Adipocyte (in vitro differentiated cells): ENCODE results near the gene MUC4.
"Not testable (repeated sequence)": the region's sequence is repeated elsewhere in the genome, so short reads cannot be mapped to it uniquely, and the experiment has no call there.

Source experiments
- DNase-seq: peaks from one replicate; pipeline ENCODE4 v3.0.0-alpha.2; 2015; ENCODE audit warnings: low read depth
- H3K27me3 ChIP-seq: replicated peaks from 2 replicates; pipeline ENCODE4 v1.7.0; 2013; ENCODE audit warnings: mild to moderate bottlenecking, low read length, moderate library complexity; ENCODE audit not compliant: control insufficient read depth, insufficient read depth
- H3K36me3 ChIP-seq: 2 replicates; pipeline ENCODE4 v1.7.0; 2013; ENCODE audit warnings: low read length, mild to moderate bottlenecking, moderate library complexity; ENCODE audit not compliant: control insufficient read depth, insufficient read depth, severe bottlenecking
- H3K4me1 ChIP-seq: 2 replicates; pipeline ENCODE4 v1.7.0; 2013; ENCODE audit warnings: mild to moderate bottlenecking, low read length, moderate library complexity; ENCODE audit not compliant: control insufficient read depth, insufficient read depth
- H3K4me3 ChIP-seq: 2 replicates; pipeline ENCODE4 v1.7.0; 2013; ENCODE audit warnings: mild to moderate bottlenecking, low read length, moderate library complexity
- H3K9ac ChIP-seq: 2 replicates; pipeline ENCODE4 v1.7.0; 2013; ENCODE audit warnings: mild to moderate bottlenecking, low read length, moderate library complexity
- H3K9me3 ChIP-seq: 2 replicates; pipeline ENCODE4 v1.7.0; 2013; ENCODE audit warnings: mild to moderate bottlenecking, low read length, moderate library complexity; ENCODE audit not compliant: control insufficient read depth

The MUC4 gene

GRCh38 chr3:195754141-195754540 lies 57.6 kb downstream of the MUC4 start:
- no peak overlapping the region for H3K9ac ChIP-seq
- DNase-seq, result no peak
- no peaks in the 10 kb centered on the region for H3K9me3 ChIP-seq
- no peak overlapping the region for H3K4me3 ChIP-seq
- no peaks in the 10 kb centered on the region for H3K36me3 ChIP-seq
- H3K27me3 ChIP-seq, result peaks cover 45% of the 10 kb centered on the region
- peaks cover 11% of the 10 kb centered on the region for H3K4me1 ChIP-seq

DNA sequence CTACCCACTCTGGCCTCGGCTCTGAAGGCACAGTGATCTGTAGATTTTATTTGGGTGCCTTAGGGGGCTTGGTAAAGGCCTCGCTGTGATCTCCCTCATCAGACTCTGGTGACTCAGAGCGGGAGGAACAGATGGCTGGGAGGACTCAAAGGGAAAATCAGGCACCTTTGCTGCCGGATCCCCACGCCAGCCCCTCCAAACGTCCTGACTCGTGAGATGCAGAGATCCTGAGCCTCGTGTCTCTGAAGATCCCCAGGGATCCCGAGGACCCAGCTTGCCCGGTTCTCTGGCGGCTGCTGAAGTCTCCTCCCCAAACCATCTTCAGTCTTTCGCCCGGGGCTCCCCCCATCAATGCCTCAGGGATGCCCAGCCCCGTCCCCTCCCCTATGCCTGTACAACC lies 58.1 kb downstream of the MUC4 start:
- no peak overlapping the region for H3K9ac ChIP-seq
- peaks cover 11% of the 10 kb centered on the region for H3K4me1 ChIP-seq
- no peak overlapping the region for H3K4me3 ChIP-seq
- H3K9me3 ChIP-seq, result no peaks in the 10 kb centered on the region
- H3K36me3 ChIP-seq, result no peaks in the 10 kb centered on the region
- H3K27me3 ChIP-seq, result peaks cover 45% of the 10 kb centered on the region
- no peak for DNase-seq

- Histone ChIP-seq H3K4me3 (no peak overlapping the region), H3K27me3 (peaks cover 47% of the 10 kb centered on the region), H3K36me3 (no peaks in the 10 kb centered on the region), H3K9ac (no peak overlapping the region), H3K9me3 (no peaks in the 10 kb centered on the region), H3K4me1 (peaks cover 11% of the 10 kb centered on the region)
- DNase-seq, result no peak
These were observed 59.0 kb downstream of the MUC4 start for GRCh38 chr3:195752546-195753331.

- Histone ChIP-seq H3K4me1 (peaks cover 11% of the 10 kb centered on the region), H3K4me3 (no peak overlapping the region), H3K27me3 (peaks cover 41% of the 10 kb centered on the region), H3K36me3 (no peaks in the 10 kb centered on the region), H3K9ac (no peak overlapping the region), H3K9me3 (no peaks in the 10 kb centered on the region)
- no peak for DNase-seq
These were observed 59.7 kb downstream of the MUC4 start for GRCh38 chr3:195752066-195752465.

GRCh38 chr3:195751560-195751959 lies 60.2 kb downstream of the MUC4 start:
- Histone ChIP-seq H3K4me1 (peaks cover 11% of the 10 kb centered on the region), H3K27me3 (peaks cover 36% of the 10 kb centered on the region), H3K9ac (no peak overlapping the region), H3K36me3 (no peaks in the 10 kb centered on the region), H3K9me3 (no peaks in the 10 kb centered on the region), H3K4me3 (no peak overlapping the region)
- no peak for DNase-seq

DNA sequence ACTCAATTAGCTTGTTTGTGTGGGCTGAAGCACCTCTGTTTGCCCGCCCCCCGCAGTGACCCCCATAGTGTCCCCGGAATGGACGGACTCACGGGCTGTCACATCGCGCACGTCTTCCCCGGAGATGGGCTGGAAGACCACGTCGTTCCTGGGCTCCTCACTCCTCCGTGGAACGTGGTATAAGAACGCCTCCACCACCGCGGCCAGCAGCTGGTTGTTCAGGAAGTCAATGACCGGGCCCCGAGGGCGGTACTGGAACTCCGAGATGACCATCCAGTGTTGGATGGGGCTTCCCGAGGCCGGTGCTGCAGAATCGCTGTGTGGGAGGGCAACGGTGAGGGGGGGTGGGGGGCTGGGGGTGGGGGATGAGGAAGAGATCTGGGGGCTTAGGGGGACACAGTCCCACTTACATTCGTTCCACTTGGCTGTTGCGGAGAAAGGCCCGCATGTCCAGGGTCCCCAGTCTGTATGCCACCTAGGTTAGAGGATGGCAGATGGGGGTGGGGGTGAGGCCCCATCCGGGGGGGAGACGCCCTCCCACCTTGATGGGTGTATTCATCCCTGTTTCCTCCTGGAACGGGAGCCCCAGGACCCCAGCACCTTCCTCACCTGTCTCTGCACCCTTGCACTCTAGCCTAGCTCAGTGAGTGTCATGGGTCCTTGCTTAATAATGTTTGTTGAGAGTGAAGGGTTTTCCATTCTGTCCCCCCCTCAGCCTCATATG lies 60.8 kb downstream of the MUC4 start:
- no peak overlapping the region for H3K9ac ChIP-seq
- H3K4me1 ChIP-seq, result peaks cover 7% of the 10 kb centered on the region
- no peak overlapping the region for H3K4me3 ChIP-seq
- DNase-seq, result no peak
- no peaks in the 10 kb centered on the region for H3K9me3 ChIP-seq
- peaks cover 30% of the 10 kb centered on the region for H3K27me3 ChIP-seq
- H3K36me3 ChIP-seq, result no peaks in the 10 kb centered on the region

- H3K9me3 ChIP-seq, H3K9ac ChIP-seq, DNase-seq, H3K4me1 ChIP-seq, H3K4me3 ChIP-seq, H3K36me3 ChIP-seq: not testable (repeated sequence)
- H3K27me3 ChIP-seq, result peaks cover 16% of the 10 kb centered on the region
These were observed 62.6 kb downstream of the MUC4 start for GRCh38 chr3:195749101-195749500.

DNA sequence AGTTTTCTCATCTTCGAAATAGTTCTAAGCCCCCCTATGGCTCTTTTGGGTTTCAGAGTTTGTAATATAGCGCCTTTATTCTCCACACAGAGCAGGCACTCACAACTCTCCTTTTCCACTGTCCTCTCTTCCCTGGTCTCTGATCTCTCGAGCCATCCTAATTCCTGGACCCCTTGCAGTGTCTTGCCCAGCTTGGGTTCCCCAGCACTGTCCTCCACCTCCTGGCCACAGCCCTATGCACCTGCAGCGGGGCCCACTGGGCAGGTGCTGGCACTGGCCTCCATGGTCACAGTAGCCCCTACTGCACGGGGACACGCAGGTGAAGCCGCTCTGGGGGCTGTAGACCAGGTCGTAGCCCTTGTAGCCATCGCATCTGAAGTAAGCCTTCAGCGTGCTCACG lies 63.1 kb downstream of the MUC4 start:
- Histone ChIP-seq H3K4me3 (no peak overlapping the region), H3K36me3 (no peaks in the 10 kb centered on the region), H3K9me3 (no peaks in the 10 kb centered on the region), H3K4me1 (no peaks in the 10 kb centered on the region), H3K9ac (no peak overlapping the region), H3K27me3 (peaks cover 16% of the 10 kb centered on the region)
- no peak for DNase-seq

- no peak for DNase-seq
- H3K27me3 ChIP-seq, result peaks cover 16% of the 10 kb centered on the region
These were observed 65.0 kb downstream of the MUC4 start for GRCh38 chr3:195746751-195747150.

DNA sequence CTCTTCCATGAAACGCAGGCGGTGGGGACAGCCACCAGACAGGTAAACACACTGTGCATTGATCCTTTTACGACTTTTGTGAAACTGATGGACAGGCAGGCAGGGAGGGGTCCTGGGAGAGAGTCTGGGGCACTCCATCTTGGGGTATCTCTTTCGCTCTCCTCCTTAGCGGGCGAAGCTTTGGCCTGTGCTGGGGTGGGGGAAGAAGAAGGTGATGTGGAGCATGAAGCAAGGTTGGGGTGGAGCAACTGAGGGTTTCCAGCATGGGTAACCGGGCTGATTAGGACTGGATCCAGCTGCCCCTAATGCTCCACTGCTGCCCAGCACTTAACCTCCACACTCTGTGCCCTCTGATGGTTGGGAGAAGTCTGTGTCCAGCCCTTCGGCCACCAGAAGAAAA lies 65.4 kb downstream of the MUC4 start:
- Histone ChIP-seq H3K9ac (no peak overlapping the region), H3K9me3 (no peaks in the 10 kb centered on the region), H3K36me3 (no peaks in the 10 kb centered on the region), H3K27me3 (peaks cover 13% of the 10 kb centered on the region), H3K4me1 (no peaks in the 10 kb centered on the region), H3K4me3 (no peak overlapping the region)
- no peak for DNase-seq

More at GRCh38 chr3:195746751-195747150, 65.0 kb downstream of the MUC4 start:
- no peak overlapping the region for H3K9ac ChIP-seq
- H3K4me3 ChIP-seq, result no peak overlapping the region
- no peaks in the 10 kb centered on the region for H3K36me3 ChIP-seq
- no peaks in the 10 kb centered on the region for H3K4me1 ChIP-seq
- H3K9me3 ChIP-seq, result no peaks in the 10 kb centered on the region

GRCh38 chr3:195744437-195744836 lies 67.3 kb downstream of the MUC4 start:
- Histone ChIP-seq H3K36me3 (no peaks in the 10 kb centered on the region), H3K9me3 (no peaks in the 10 kb centered on the region), H3K4me1 (no peaks in the 10 kb centered on the region), H3K27me3 (peaks cover 12% of the 10 kb centered on the region), H3K4me3 (no peak overlapping the region), H3K9ac (no peak overlapping the region)
- DNase-seq, result no peak
